ENCODE results near the gene HAP1. TPM values are rescaled to one million over a fixed set of nuclear protein-coding genes. Genes with fewer than 3 reads are reported as not detected.

Gene HAP1
- total and polyA plus RNA-seq, 10 donors = 0.33 to 8.4 (median 1.1) TPM

DNA sequence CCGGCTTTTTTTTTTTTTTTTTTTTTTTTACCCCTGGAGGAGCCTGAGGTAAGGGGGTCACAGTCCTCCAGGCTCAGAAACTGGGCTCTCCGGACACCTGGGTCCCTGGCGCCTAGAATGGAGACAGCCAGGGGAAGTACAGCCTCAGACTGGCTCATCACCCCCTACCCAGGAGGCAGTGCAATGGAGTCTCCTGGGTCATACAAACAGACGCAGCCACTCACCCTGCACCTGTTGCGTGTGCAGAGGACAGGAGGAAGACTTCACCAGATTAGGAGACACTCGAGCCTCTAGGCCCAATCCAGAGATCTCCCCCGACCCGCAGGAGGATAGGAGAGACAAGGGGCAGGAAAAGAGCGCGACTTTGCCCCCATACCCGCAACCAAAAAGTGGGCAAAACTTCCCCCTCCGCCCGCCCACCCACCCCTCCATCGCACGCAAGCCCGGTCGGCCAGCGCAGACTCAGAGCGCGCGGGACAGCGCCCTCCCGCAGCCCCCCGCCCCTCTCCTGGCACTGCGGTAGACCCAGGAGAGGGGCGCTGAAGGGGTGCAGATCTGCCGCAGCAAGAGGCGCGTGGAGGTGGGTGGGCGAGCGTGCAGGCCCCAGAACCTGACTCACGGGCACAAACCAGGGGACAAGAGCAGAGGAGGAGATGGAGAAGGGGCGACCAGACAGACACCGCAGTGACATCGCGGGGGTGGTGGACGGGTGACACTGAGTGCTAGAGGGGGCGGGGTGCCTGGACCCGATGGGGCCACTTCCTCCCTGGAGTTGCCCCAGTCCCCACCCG, 900 bp downstream of the HAP1 start:
- Histone ChIP-seq H3K27me3 (replicated peaks in 1 of 7) (peaks cover 5 to 68% (median 43%) of the 10 kb centered on the region in 7 donors), H3K4me1 (peaks cover 5 to 49% (median 30%) of the 10 kb centered on the region in 6 donors), H3K4me3 (peak overlapping the region; percentile 28 to 71 (median 42)), H3K36me3 (no peaks in the 10 kb centered on the region), H3K27ac (no peak overlapping the region), H3K9me3 (no peaks in the 10 kb centered on the region)
- TF ChIP-seq, protein P1, sequence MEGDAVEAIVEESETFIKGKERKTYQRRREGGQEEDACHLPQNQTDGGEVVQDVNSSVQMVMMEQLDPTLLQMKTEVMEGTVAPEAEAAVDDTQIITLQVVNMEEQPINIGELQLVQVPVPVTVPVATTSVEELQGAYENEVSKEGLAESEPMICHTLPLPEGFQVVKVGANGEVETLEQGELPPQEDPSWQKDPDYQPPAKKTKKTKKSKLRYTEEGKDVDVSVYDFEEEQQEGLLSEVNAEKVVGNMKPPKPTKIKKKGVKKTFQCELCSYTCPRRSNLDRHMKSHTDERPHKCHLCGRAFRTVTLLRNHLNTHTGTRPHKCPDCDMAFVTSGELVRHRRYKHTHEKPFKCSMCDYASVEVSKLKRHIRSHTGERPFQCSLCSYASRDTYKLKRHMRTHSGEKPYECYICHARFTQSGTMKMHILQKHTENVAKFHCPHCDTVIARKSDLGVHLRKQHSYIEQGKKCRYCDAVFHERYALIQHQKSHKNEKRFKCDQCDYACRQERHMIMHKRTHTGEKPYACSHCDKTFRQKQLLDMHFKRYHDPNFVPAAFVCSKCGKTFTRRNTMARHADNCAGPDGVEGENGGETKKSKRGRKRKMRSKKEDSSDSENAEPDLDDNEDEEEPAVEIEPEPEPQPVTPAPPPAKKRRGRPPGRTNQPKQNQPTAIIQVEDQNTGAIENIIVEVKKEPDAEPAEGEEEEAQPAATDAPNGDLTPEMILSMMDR (IDR thresholded peaks at IDR 0.05 in 8 of 11, conservative IDR thresholded peaks at IDR 0.05 in 3 of 11) = no peak
- TF ChIP-seq POLR2A (IDR thresholded peaks at IDR 0.05) (no peak), POLR2AphosphoS5 (IDR thresholded peaks at IDR 0.05) (no peak)
- intact Hi-C loops (cut with DNase I; ENCODE audit: low total_unique reads) = no loop called here
- DNase-seq = no peak
- 13 to 23% (median 17%) methylated on average over 23 to 40 of the region's 40 CpGs for WGBS, 5 donors

DNA sequence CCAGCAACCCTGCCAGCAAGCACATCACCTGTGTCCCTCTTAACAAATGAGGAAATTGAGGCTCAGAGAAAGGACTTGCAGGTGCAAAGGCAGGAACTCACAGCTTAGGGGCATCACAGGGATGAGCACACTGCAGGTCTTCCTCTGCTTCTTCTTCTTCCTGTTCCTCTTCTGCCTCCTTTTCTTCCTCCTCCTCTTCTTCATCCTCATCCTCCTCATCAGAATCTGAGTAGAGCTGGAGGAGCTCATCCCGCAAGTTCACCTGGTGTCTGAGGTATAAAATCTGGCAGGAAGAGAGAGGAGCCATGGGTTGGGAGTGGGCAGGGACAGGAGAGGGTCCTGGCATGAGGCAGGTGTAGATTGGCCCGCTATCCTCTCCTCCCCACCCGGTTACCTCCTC, 2.6 kb downstream of the HAP1 start:
- no peak for DNase-seq
- intact Hi-C loops (cut with DNase I; ENCODE audit: low total_unique reads) = no loop called here
- peaks cover 5 to 60% (median 34%) of the 10 kb centered on the region in 7 donors for H3K27me3 ChIP-seq (replicated peaks in 1 of 7)
- no peaks in the 10 kb centered on the region for H3K9me3 ChIP-seq
- H3K27ac ChIP-seq = no peak overlapping the region
- 45 to 91% (median 77%) methylated on average over 2 to 3 of the region's 3 CpGs for WGBS, 5 donors
- TF ChIP-seq POLR2A (IDR thresholded peaks at IDR 0.05) (no peak), POLR2AphosphoS5 (IDR thresholded peaks at IDR 0.05) (no peak)
- TF ChIP-seq, protein P1 (IDR thresholded peaks at IDR 0.05 in 8 of 11, conservative IDR thresholded peaks at IDR 0.05 in 3 of 11) = no peak
- H3K4me3 ChIP-seq = no peak overlapping the region
- no peaks in the 10 kb centered on the region for H3K36me3 ChIP-seq
- H3K4me1 ChIP-seq = peaks cover 5 to 40% (median 24%) of the 10 kb centered on the region in 6 donors

DNA sequence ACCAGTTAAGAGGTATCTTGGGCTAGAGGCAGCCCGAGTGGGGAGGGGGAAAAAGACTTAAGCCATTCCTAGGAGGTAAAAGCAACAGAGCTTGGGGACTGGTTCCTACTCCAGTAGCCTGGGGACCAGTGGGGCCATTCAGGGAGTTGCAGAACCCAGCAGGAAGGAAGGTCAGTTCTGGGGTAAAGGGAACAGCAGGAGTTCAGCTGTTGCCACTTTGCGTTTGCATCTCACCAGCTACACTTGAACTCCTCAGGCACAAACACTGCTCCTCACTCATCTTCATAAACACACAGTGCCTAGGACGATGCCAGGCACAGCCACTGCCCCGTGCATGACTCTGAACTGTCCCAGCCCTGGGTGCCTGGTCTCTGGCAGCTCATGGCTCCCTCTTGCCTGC, 4.0 kb downstream of the HAP1 start:
- TF ChIP-seq, protein P1 (IDR thresholded peaks at IDR 0.05 in 8 of 11, conservative IDR thresholded peaks at IDR 0.05 in 3 of 11) = no peak
- TF ChIP-seq POLR2AphosphoS5 (IDR thresholded peaks at IDR 0.05) (no peak), POLR2A (IDR thresholded peaks at IDR 0.05) (no peak)
- Histone ChIP-seq H3K27me3 (replicated peaks in 1 of 7) (peaks cover 5 to 46% (median 24%) of the 10 kb centered on the region in 7 donors), H3K36me3 (no peaks in the 10 kb centered on the region), H3K4me1 (peaks cover 5 to 40% (median 24%) of the 10 kb centered on the region in 6 donors), H3K27ac (no peak overlapping the region), H3K9me3 (no peaks in the 10 kb centered on the region), H3K4me3 (no peak overlapping the region)
- DNase-seq = no peak
- intact Hi-C loops (cut with DNase I; ENCODE audit: low total_unique reads) = no loop called here
- WGBS, 5 donors = 28 to 40% (median 31%) methylated on average over 4 of the region's 4 CpGs

DNA sequence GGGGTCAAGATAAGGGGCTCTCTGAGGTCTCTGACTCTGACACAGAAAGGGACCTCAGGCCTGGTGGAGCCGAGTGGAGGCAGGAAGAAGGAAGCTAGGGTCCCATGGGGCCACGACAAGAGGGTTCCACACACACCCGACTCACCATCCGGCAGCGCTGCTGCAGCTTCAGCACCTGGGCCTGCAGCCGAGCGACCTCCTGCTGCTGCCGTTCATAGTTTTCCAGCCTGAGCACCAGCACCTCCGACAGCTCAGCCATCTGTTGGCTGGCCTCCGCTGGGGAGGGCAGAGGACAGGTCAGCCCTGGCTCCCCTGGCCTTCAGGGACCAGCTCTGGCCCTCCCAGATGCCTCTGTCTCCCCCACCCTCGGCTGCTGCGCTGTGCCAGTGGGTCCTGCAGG, 6.4 kb downstream of the HAP1 start:
- DNase-seq = no peak
- WGBS, 5 donors = 60 to 83% (median 68%) methylated on average over 9 to 12 of the region's 12 CpGs
- no peaks in the 10 kb centered on the region for H3K9me3 ChIP-seq
- peaks cover 0 to 22% (median 0%) of the 10 kb centered on the region in 7 donors for H3K27me3 ChIP-seq (replicated peaks in 1 of 7)
- intact Hi-C loops (cut with DNase I; ENCODE audit: low total_unique reads) = no loop called here
- no peaks in the 10 kb centered on the region for H3K36me3 ChIP-seq
- H3K4me3 ChIP-seq = no peak overlapping the region
- TF ChIP-seq POLR2A (IDR thresholded peaks at IDR 0.05) (no peak), POLR2AphosphoS5 (IDR thresholded peaks at IDR 0.05) (no peak)
- TF ChIP-seq, protein P1 (IDR thresholded peaks at IDR 0.05 in 8 of 11, conservative IDR thresholded peaks at IDR 0.05 in 3 of 11) = no peak
- no peak overlapping the region for H3K27ac ChIP-seq
- peaks cover 0 to 18% (median 6%) of the 10 kb centered on the region in 6 donors for H3K4me1 ChIP-seq
